Measurements from ENCODE around the gene SCFD1.
"Not testable (repeated sequence)": the region's sequence is repeated elsewhere in the genome, so short reads cannot be mapped to it uniquely, and the experiment has no call there.

SCFD1 gene

DNA sequence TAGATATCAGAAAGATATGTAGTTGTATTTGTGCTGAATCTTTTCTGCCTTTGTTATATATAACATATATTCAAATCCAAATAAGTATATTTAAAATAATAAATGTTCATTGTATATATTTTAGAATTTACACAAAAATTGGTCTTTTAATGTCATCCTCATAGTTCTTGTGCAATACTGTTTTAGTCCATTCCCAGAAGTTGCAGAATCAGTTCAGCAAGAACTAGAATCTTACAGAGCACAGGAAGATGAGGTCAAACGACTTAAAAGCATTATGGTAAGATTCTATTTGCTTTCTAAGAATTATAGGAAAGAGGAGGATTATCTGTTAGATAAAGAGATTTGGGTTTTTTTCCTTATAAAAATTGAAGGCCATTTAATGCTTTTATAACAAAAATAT lies 51.0 kb downstream of the SCFD1 start:
- DNase-seq (ENCODE audit: low read depth in 2 of 2): no peak

DNA sequence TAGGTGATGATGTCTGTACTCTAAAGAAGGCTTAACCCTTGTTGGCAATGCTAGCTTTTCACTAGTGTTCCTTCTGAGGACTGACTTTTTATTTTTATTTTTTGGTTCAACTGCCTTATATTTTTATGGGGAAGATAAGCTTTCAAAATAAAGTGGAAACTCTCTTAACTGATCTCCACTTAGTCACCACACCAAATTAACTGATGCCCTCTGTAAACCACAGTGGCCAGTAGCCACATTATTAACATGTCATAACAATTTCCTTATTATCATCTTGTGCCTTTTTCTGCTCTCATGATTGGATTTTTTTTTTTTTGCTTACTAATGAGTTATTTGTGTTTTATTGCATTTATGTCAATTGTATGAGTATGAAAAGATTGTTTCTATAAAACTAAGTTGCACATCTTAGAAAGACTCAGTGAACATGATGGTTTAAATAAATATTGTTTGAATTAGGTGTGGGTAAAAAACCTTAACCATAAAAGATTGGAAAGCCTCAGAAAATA lies 56.9 kb downstream of the SCFD1 start:
- no peak for DNase-seq (ENCODE audit: low read depth in 2 of 2)

DNA sequence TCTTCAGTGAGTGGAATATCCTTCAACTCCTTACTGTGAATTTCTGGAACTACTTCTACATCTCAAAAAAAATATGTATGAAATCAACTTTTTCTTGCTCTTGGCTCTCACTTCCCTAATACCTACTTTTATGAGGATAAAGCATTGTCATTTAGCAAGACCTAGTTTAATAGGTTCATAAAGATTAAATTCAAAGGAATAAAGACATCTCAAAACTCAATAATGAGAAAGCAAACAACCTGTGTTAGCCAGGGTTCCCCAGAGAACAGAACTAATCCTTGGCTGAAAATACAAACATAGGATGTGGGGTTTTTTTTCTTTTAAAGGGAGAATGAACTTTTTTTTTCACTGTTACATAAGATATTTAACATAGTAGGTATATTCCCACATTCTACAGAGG lies 57.9 kb downstream of the SCFD1 start:
- no peak for DNase-seq (ENCODE audit: low read depth in 2 of 2)

DNA sequence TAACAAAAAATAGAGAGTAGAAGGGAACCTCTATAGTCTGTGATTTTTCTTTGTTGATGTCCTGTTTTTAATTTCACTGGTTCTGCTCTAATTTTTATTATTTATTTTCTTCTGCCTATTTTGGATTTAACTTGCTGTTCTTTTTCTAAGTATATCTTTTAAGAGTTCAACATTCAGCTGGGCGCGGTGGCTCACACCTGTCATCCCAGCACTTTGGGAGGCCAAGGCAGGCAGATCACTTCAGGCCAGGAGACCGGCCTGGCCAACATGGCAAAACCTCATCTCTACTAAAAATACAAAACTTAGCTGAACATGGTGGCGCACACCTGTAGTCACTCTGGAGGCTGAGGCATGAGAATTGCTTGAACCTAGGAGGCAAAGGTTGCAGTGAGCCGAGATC lies 58.7 kb downstream of the SCFD1 start:
- DNase-seq (ENCODE audit: low read depth in 2 of 2): not testable (repeated sequence)

DNA sequence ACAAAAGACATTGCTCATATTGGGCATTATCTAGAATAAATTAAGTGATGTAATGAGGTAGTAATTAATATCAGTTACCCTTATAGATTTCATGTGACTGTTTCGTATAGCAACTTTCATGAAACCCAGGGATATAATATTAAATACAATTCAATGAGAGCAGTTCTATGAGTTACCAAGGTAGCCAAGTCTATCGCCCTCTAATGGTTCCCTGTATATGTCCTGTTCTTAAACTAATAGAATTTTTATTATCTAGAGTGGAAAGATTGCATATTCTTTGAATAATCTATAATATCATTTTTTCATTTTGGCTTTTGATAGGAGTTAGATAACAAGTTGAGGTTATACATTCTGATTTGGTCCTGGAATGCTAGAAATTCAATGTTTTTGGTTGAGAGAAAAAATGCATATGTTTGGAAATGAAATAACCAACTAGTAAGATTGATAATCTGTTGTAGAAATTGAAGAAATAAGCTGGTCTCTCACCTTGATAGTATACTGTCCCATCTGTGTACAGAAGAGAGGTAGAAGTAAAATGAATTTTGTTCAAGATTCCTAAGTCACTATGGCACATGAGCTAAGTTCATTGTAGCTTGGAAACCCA lies 59.7 kb downstream of the SCFD1 start:
- no peak for DNase-seq (ENCODE audit: low read depth in 2 of 2)

DNA sequence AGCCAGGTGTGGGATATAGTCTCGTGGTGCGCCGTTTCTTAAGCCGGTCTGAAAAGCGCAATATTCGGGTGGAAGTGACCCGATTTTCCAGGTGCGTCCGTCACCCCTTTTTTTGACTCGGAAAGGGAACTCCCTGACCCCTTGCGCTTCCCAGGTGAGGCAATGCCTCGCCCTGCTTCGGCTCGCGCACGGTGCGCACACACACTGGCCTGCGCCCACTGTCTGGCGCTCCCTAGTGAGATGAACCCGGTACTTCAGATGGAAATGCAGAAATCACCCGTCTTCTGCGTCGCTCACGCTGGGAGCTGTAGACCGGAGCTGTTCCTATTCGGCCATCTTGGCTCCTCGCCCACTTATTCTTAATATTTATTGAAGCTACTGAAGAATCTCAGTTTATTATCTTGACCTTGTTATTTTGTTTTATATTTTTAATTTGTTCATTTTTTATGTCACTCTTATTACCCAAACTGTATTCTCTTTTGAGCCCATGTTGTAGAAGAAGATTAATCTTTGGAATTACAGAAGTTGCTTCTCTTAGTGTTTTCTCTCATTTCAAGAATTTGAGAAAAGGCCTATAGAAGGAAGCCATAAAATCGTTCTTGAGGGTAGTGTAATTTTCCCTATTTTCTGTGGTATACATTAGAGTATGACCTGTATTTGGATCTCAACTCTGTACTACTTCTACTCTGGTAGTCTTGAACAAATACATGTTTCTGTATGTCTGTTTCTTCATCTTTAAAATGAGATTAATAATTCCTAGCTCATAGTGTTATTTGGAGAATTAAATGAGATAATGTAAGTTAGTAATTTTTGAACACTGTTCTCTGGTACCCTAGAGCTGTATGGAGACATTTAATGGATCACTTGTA lies 68.6 kb downstream of the SCFD1 start:
- peak in 1 of 2 donors; percentile 1 for DNase-seq (ENCODE audit: low read depth in 2 of 2)

DNA sequence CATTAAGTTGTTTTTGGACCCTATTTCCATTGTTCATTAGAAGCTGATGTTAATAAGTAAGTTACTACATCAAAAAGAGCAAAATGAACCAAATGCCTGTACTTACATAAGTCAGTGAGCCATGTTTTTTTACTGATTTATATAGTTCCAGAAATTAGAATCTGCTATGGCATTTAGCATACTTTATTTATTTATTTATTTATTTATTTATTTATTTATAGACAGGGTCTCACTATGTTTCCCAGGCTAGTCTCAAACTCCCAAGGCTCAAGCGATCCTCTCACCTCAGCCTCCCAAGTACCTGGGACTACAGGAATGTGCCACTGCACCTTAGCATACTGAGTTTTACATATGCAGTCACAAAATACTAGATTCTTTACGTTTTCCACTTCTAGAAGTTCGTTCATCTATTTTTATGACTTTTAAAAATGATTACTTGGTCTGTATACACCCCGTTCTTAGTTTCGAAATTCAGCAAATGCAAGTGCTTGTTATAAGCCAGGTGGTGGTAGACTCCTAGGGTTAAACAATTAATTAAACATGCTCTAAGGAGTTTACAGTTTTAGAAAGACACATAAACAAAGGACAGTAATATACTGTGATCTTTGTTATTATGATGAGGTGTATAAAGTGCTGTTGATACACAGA lies 69.8 kb downstream of the SCFD1 start:
- DNase-seq (ENCODE audit: low read depth in 2 of 2): no peak

DNA sequence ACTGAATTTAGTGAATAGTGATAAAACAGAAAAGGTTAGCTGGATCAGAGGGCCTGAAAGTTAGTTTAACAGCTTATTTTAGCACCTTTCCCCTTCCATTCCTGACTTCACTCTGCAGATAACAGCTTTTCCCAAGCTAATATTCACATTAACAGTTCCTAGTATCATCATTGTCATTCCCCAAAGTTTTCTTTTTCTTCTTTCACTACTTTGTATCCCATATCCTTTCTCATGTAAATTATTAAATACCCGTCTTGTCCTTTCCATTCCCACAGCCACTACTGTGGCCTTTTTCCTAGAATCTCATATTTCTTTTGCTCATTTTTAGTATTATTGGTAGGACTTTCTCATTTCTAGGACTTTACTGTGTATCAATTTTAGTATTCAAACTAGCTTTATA lies 70.5 kb downstream of the SCFD1 start:
- DNase-seq (ENCODE audit: low read depth in 2 of 2): no peak

DNA sequence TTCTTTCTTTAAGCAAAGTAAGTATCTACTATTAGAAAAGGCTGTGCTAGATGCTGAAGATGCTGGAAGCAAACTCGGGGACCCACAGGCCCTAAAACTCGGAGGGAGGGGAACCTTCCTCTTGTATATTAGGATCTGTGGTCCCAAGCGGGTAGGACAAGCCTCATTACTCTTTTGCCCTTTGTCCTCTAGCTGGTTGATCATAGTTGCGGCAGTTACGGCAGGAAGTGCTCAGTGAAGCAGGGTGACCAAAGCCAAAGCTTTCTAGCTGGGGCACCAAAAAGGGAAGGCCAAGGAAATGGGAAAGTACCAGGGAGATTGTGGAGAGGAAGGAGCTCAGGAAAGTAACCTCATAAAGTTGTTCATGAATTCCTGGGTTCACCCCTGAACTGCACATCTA lies 76.3 kb downstream of the SCFD1 start:
- no peak for DNase-seq (ENCODE audit: low read depth in 2 of 2)

DNA sequence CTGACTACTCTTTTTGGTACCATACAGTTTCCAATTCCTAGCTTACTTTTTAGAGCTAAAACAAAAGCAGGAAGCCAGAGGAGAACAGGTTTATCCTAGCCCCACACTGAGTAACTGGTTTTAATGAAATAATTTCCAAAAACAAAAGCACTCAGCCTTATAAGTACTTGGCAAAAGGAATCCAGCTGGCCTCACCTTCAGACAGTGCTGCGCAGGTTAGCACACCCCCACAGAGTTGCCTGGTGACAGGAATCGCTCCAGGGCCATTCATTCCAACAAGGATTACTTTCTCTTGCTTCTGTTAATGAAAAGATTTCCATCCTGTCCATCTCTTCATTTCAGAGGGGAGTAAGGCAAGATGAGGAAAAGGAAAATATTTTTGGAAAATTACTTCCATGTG lies 84.6 kb downstream of the SCFD1 start:
- no peak for DNase-seq (ENCODE audit: low read depth in 2 of 2)

DNA sequence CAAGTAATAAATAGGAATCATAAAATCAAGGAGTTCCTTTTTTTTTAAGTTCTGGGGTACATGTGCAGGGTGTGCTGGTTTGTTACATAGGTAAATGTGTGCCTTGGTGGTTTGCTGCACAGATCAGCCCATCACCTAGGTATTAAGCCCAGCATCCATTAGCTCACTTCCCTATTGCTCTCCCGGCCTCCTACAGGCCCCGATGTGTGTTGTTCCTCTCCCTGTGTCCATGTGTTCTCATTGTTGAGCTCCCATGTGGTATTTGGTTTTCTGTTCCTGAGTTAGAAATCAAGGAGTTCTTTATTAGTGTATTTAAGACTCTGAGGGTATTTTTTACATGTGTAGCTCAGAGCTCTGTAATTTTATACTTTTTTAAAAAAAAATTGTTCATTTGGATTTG lies 86.0 kb downstream of the SCFD1 start:
- no peak for DNase-seq (ENCODE audit: low read depth in 2 of 2)

DNA sequence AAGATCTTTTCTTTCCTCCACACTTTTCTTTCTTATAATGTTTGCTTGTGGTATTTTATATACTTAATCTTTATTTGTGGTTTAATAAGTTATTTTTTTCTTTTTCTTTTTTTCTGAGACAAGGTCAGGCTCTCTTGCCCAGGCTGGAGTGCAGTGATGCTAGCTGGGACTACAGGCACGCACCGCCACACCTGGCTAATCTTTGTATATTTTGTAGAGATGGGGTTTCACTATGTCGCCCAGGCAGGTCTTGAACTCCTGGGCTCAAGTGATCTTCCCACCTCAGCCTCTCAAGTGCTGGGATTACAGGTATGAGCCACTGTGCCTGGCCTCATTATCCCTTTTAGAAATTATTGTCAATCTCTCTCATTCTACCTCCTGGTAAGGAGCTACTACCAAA lies 87.1 kb downstream of the SCFD1 start:
- DNase-seq (ENCODE audit: low read depth in 2 of 2): no peak

DNA sequence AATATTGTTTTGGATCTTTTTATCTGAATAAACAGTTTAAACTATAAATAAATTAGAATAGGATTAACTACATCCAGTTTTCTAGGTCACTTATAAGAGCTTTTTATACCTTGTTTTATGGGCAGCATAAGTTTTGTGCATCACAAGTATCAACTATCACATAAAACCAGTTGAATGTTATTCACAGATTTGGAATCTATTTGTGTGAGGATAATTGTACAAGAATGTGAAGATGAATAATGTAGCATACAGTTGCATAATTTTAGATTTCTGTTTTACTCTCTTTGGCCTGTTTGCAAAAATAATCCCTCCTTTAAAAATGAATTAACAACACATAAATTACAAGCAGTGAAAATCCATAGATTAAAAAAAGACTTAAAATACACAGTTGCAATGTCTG lies 88.8 kb downstream of the SCFD1 start:
- no peak for DNase-seq (ENCODE audit: low read depth in 2 of 2)

DNA sequence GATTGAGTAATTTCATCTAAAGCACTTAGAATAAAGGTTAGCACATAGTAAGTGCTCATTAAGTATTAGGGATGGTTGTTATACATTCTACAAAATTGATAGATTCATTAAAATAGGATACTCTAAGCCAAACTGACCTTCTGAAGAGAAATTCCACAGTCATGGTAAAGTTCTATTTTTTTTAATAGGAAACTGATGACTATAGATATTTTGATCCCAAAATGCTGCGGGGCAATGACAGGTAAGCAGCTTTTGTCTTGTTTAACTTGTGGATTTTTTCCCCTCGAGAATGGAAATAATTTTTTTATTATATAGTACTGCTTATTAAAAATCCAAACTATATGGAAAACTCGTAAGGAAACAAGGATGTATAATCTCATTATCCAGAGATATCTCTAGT lies 97.0 kb downstream of the SCFD1 start:
- no peak for DNase-seq (ENCODE audit: low read depth in 2 of 2)

DNA sequence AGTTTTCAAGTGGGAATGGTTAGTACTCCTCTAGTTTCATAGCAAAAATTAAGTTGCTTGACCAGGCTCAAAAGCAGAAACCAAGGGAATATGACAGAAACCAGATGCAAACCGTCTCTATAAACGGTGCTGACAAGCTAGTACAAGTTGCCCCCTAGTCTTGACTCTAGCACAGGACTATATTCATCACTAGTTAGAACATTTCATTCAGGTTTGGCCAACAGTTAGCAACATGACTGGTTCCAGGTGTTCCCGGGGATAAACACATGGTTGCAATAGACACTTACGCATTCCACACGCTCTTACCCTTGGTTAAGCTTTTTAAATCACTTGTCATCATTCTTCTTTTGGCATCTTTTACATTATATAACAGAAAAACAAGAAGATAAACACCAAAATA lies 103.6 kb downstream of the SCFD1 start:
- no peak for DNase-seq (ENCODE audit: low read depth in 2 of 2)

DNA sequence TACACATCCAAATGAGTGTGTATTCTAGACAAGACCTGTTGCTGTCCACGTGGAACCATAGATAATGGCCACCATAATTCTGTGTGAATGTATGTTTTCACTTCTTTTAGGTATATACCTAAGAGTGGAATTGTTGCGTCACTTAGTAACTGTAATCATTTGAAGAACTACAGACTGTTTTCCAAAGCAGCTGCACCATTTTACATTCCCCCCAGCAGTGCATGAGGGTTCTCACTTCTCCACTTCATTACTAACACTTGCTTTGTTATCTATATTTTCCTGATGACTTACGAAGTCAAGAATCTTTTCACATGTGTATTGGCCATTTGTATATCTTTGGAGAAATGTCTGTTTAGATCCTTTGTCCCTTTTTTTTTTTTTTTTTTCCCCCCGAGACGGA lies 106.4 kb downstream of the SCFD1 start:
- DNase-seq (ENCODE audit: low read depth in 2 of 2): no peak

DNA sequence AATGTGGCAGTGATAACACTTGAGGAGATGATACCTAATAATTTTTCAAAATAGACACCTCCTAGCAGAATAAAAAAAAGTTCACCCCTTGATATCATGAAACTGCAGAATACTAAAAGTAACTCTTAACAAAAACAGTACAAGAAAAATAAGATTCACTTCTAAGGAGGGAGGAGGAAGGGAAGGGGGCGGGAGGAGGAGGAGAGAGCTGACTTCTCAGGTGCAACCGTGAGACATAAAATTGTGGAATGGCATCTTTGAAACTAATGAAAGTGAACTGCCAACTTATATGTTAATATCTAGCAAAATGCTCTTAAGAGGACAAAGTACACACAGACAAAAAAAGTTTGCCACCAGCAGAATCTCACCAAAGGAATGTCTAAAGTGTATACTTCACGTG lies 115.8 kb downstream of the SCFD1 start:
- DNase-seq (ENCODE audit: low read depth in 2 of 2): no peak

DNA sequence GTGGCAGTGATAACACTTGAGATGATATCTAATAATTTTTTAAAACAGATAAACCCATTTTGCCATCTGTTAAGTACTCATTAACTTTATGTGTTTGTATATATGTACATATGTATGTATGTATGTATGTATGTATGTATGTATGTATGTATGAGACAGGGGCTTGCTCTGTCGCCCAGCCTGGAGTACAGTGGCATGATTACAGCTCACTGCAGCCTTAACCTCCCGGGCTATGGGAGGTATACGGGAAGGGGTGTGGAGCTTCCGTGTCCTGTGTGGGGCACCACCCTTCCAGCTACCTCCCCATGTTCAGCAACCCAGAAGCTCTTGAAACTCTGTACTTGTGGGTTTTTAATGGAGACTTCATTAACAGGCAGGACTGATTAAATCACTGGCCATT lies 116.9 kb downstream of the SCFD1 start:
- no peak for DNase-seq (ENCODE audit: low read depth in 2 of 2)

DNA sequence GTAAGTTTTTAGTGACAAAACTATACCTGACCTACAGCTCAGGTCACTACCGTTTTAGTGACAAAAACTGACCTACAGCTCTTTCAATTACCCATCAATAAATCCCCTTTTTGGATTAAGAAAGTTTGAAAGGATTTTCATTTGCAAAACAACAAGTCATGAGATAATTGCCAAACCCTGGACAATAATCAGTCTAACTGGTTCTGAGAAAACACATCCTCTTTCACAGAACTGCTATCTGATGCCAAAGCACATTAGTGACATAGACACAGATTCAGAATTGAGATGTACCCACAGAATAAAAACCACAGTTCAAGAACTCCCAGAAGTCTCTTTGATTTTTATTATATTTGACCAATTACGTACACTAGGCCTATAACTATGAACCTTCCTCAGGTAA lies 126.2 kb downstream of the SCFD1 start:
- no peak for DNase-seq (ENCODE audit: low read depth in 2 of 2)

DNA sequence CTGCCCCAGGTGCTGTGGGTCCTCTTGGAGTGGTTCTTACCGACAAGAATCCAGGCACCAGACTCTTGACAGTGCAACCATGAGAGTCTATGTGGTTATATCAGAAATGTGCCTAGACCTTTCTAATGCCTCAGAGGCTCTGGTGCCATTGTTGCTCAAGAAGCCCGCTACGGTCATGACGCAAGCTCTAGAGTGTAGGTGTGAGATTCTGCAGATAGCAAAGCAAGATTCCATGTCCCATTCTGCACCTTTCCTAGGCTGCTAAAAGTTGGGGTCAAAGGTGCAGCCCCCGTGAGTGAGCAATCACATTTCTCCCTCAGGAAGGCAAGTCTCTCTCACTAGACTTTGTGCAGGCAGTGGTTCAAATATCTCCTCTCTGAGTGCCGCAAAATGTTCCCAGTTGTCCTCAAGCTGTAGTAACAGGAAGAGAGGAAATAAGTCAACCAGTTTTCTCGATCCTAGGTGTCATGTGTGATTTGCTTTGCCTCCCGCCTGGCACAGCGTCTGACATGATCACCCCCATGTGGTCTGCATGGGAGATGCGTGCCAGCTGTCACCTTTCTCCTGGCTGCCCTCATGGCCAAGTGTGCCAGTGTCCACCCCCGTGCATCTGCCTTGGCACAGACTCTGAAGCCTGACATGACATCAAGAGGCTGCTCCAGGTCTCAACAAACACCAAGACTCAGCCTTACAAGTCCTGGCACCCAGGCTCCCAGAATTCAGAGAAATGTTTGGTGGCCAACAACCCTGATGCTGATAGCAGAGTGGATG lies 129.7 kb downstream of the SCFD1 start:
- DNase-seq (ENCODE audit: low read depth in 2 of 2): no peak

DNA sequence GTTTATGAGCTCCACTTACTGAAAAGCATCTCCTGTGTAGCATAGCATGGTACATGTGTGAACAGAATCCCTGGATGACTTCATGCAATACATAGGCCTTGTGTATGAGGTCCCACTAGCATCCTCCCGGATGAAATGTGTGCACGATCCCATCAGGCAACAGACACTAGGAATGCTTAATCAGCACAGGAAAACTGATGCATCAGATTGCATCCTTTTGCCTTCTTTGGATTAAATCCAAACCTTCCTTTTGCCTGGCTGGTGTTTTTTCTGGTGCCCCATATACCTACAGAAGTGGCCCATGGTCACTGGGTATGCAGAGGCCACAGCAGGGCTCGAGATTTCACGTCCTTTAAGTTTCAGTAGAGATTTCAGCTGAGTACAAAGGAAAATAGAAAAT lies 131.3 kb downstream of the SCFD1 start:
- DNase-seq (ENCODE audit: low read depth in 2 of 2): no peak

DNA sequence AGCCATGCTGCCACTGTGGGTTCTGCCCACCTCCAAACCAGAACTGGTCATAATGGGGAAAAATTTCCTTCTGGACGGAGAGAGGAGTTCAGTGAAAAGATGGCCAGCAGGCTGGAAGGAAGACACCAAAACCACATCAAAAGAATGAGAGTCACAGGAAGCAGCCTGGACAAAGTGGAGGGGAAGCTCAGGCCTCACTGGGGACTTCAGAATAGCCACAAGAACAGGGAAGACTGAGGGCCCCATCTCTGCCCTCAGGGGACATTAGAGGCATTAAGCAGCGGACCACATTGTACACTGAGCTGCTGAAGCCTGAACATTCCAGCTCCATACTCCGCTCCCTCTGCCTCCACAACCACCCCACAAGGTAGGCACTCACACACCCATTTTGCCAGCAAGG lies 132.7 kb downstream of the SCFD1 start:
- no peak for DNase-seq (ENCODE audit: low read depth in 2 of 2)
